Mesendoderm (in vitro differentiated cells): ENCODE results near the gene PKNOX1. TPM values are rescaled to one million over a fixed set of nuclear protein-coding genes. Genes with fewer than 3 reads are reported as not detected.
"Not testable (repeated sequence)": the region's sequence is repeated elsewhere in the genome, so short reads cannot be mapped to it uniquely, and the experiment has no call there.

Experiments
- DNase-seq: peaks from one replicate; pipeline ENCODE4 v3.0.0; 2013
- H2AK5ac ChIP-seq: 2 replicates; pipeline ENCODE4 v1.6.1; 2013; ENCODE audit warnings: low read length, inconsistent platforms
- H2BK120ac ChIP-seq: 2 replicates; pipeline ENCODE4 v1.6.1; 2013; ENCODE audit warnings: low read depth, mild to moderate bottlenecking, low read length, moderate library complexity, mixed read lengths
- H2BK15ac ChIP-seq: replicated peaks from 2 replicates; pipeline ENCODE4 v1.6.1; 2013; ENCODE audit warnings: low read depth, mild to moderate bottlenecking, moderate library complexity
- H2BK5ac ChIP-seq: 2 replicates; pipeline ENCODE4 v1.6.1; 2013; ENCODE audit warnings: low read length, inconsistent platforms
- H3K18ac ChIP-seq: 2 replicates; pipeline ENCODE4 v1.6.1; 2013; ENCODE audit warnings: mild to moderate bottlenecking, low read length, mixed read lengths
- H3K23ac ChIP-seq: one replicate; pipeline ENCODE4 v1.6.1; 2013; ENCODE audit warnings: low read length
- H3K27ac ChIP-seq: 2 replicates; pipeline ENCODE4 v1.5.1; 2013; ENCODE audit warnings: low read depth, mild to moderate bottlenecking, inconsistent platforms, low read length, moderate library complexity
- H3K27me3 ChIP-seq: 2 replicates; pipeline ENCODE4 v1.6.1; 2013; ENCODE audit warnings: low read length, control low read depth, mild to moderate bottlenecking, inconsistent platforms; ENCODE audit not compliant: insufficient read depth, poor library complexity
- H3K36me3 ChIP-seq: 2 replicates; pipeline ENCODE4 v1.6.1; 2013; ENCODE audit warnings: low read length, inconsistent platforms; ENCODE audit not compliant: control insufficient read depth, insufficient read depth
- H3K4ac ChIP-seq: one replicate; pipeline ENCODE4 v1.6.1; 2013; ENCODE audit warnings: low read depth, mild to moderate bottlenecking, low read length, moderate library complexity
- H3K4me1 ChIP-seq: 2 replicates; pipeline ENCODE4 v1.6.1; 2013; ENCODE audit warnings: low read depth, low read length, inconsistent platforms; ENCODE audit not compliant: control insufficient read depth
- H3K4me2 ChIP-seq: 2 replicates; pipeline ENCODE4 v1.6.1; 2013; ENCODE audit warnings: low read length
- H3K4me3 ChIP-seq: 2 replicates; pipeline ENCODE4 v1.5.1; 2013; ENCODE audit warnings: mild to moderate bottlenecking, low read length
- H3K56ac ChIP-seq: one replicate; pipeline ENCODE4 v1.6.1; 2013; ENCODE audit warnings: low read length
- H3K79me1 ChIP-seq: 2 replicates; pipeline ENCODE4 v1.6.1; 2013; ENCODE audit warnings: low read length, inconsistent platforms
- H3K79me2 ChIP-seq: 2 replicates; pipeline ENCODE4 v1.6.1; 2013; ENCODE audit warnings: mild to moderate bottlenecking, low read length; ENCODE audit not compliant: control insufficient read depth, insufficient read depth
- H3K9ac ChIP-seq: 2 replicates; pipeline ENCODE4 v1.6.1; 2013; ENCODE audit warnings: low read length, inconsistent platforms
- H4K5ac ChIP-seq: one replicate; pipeline ENCODE4 v1.6.1; 2013; ENCODE audit warnings: low read length
- H4K8ac ChIP-seq: one replicate; pipeline ENCODE4 v1.6.1; 2013; ENCODE audit warnings: low read depth, mild to moderate bottlenecking, control low read depth, low read length, moderate library complexity
- WGBS: extraction: QIAGEN DNeasy Blood & Tissue Kit; methylation state at CpG from one replicate; pipeline ENCODE4 v1.1.7; 2013; ENCODE audit warnings: low lambda C conversion rate, missing lambda C conversion rate; ENCODE audit not compliant: insufficient coverage; ENCODE audit errors: extremely low coverage; 5-methylcytosine and 5-hydroxymethylcytosine counted together
- small RNA-seq: library from polyadenylated mRNA; stranded (forward); fragments of <200 nt; extraction: miRNeasy Mini kit (QIAGEN cat#:217004); gene quantifications from one replicate; pipeline ENCODE3, GENCODE V24; 2013; ENCODE audit not compliant: insufficient read depth

PKNOX1 gene

GRCh38 chr21:43075170-43076022 lies 101.0 kb downstream of the PKNOX1 start, which contains the start of gene CBS:
CBS (minus strand) TSS chr21:43075835; CDS start chr21:43072193, 3,642 bp downstream.
- H3K79me1 ChIP-seq, H3K36me3 ChIP-seq, H3K4me2 ChIP-seq, H2BK120ac ChIP-seq, H2AK5ac ChIP-seq, H4K5ac ChIP-seq, H3K27me3 ChIP-seq, H3K79me2 ChIP-seq, H3K4ac ChIP-seq, H4K8ac ChIP-seq, H3K4me1 ChIP-seq, H2BK15ac ChIP-seq, H3K56ac ChIP-seq, H3K23ac ChIP-seq, H3K27ac ChIP-seq, H3K9ac ChIP-seq, H3K18ac ChIP-seq, H3K4me3 ChIP-seq, H2BK5ac ChIP-seq, DNase-seq: not testable (repeated sequence)
- no CpG with 5 or more reads among the region's 84 CpGs for WGBS

- not testable (repeated sequence) for H2BK15ac ChIP-seq, H2AK5ac ChIP-seq, H4K5ac ChIP-seq, H3K79me2 ChIP-seq, H3K56ac ChIP-seq, H2BK5ac ChIP-seq, H3K4me2 ChIP-seq, H3K4me3 ChIP-seq, H2BK120ac ChIP-seq, DNase-seq, H3K36me3 ChIP-seq, H4K8ac ChIP-seq, H3K9ac ChIP-seq, H3K4ac ChIP-seq, H3K79me1 ChIP-seq, H3K4me1 ChIP-seq, H3K27me3 ChIP-seq, H3K27ac ChIP-seq, H3K18ac ChIP-seq, H3K23ac ChIP-seq
- no CpG with 5 or more reads among the region's 77 CpGs for WGBS
These were observed 101.8 kb downstream of the PKNOX1 start for GRCh38 chr21:43076023-43076637.

GRCh38 chr21:43076643-43077042 lies 102.3 kb downstream of the PKNOX1 start:
- not testable (repeated sequence) for H2BK120ac ChIP-seq, H3K4ac ChIP-seq, H2BK5ac ChIP-seq, H2AK5ac ChIP-seq, H4K8ac ChIP-seq, H3K4me2 ChIP-seq, H3K79me1 ChIP-seq, H3K9ac ChIP-seq, DNase-seq, H3K23ac ChIP-seq, H2BK15ac ChIP-seq, H3K79me2 ChIP-seq, H3K27ac ChIP-seq, H3K27me3 ChIP-seq, H3K18ac ChIP-seq, H3K4me3 ChIP-seq, H3K36me3 ChIP-seq, H3K56ac ChIP-seq, H3K4me1 ChIP-seq, H4K5ac ChIP-seq
- no CpG with 5 or more reads among the region's 28 CpGs for WGBS

- not testable (repeated sequence) for H2BK120ac ChIP-seq, H3K56ac ChIP-seq, H3K4me3 ChIP-seq, H4K5ac ChIP-seq, H2BK5ac ChIP-seq, H2BK15ac ChIP-seq, H2AK5ac ChIP-seq, H3K36me3 ChIP-seq, H3K18ac ChIP-seq, H3K27ac ChIP-seq, H4K8ac ChIP-seq, H3K4me1 ChIP-seq, H3K23ac ChIP-seq, H3K79me2 ChIP-seq, H3K27me3 ChIP-seq, H3K4ac ChIP-seq, H3K4me2 ChIP-seq, DNase-seq, H3K9ac ChIP-seq, H3K79me1 ChIP-seq
- no CpG with 5 or more reads among the region's 24 CpGs for WGBS
These were observed 108.4 kb downstream of the PKNOX1 start for GRCh38 chr21:43082587-43083300.

Small RNA genes lying within 50 kb of the gene (small RNA-seq; reads per million reads assigned to genes)
- gene MIR5692B = not detected
